Caco-2 (cell line): ENCODE data around the gene SCAF4. TPM values are rescaled to one million over a fixed set of nuclear protein-coding genes. Genes with fewer than 3 reads are reported as not detected.
"Not testable (repeated sequence)": the region's sequence is repeated elsewhere in the genome, so short reads cannot be mapped to it uniquely, and the experiment has no call there.

ENCODE experiments used
- BruUV-seq: library from RNA; stranded (reverse); fragments of 400-500 nt; replicated peaks from 2 replicates; lab custom pipeline; 2021; lab: Mats Ljungman, UMichigan
- CTCF ChIA-PET: fragments of 300-600 bp; sonication (Branson Sonifier 250); formaldehyde crosslinking; loops from one replicate; lab custom pipeline; 2022; ENCODE audit warnings: antibody characterized with exemption; lab: Charles Lee
- POLR2A ChIA-PET: fragments of 300-600 bp; sonication (Branson Sonifier 250); formaldehyde crosslinking; loops from one replicate; lab custom pipeline; 2022; ENCODE audit warnings: antibody characterized with exemption; lab: Charles Lee
- DNase-seq, 2 experiments: peaks; one replicate each; pipeline versions ENCODE4 v3.0.0 to v3.0.0-alpha.2; 2020 to 2022
- H3K27me3 ChIP-seq: replicated peaks from 2 replicates; pipeline ENCODE4 v1.6.0; 2011; ENCODE audit warnings: low read length; ENCODE audit not compliant: control insufficient read depth, insufficient read depth
- H3K36me3 ChIP-seq: 2 replicates; pipeline ENCODE4 v1.5.1; 2011; ENCODE audit warnings: low read length; ENCODE audit not compliant: control insufficient read depth, insufficient read depth
- H3K4me1 ChIP-seq: fragments of 250-450 bp; sonication (Bioruptor Pico); 2 replicates; pipeline ENCODE4 v1.5.1; 2020; ENCODE audit warnings: mild to moderate bottlenecking
- H3K4me3 ChIP-seq: 2 replicates; pipeline ENCODE4 v1.5.1; 2011; ENCODE audit warnings: low read depth, mild to moderate bottlenecking, control low read depth, low read length
- H3K9me3 ChIP-seq: fragments of 250-450 bp; sonication (Bioruptor Pico); 2 replicates; pipeline ENCODE4 v1.5.1; 2020; ENCODE audit warnings: mild to moderate bottlenecking, moderate library complexity
- H3K27ac Mint-ChIP-seq: one replicate; pipeline ENCODE4 v1.8.0; 2022; ENCODE audit warnings: mixed read lengths; ENCODE audit not compliant: unreplicated experiment
- H3K27me3 Mint-ChIP-seq: one replicate; pipeline ENCODE4 v1.8.0; 2022; ENCODE audit warnings: mixed read lengths; ENCODE audit not compliant: insufficient read depth, unreplicated experiment
- H3K36me3 Mint-ChIP-seq: one replicate; pipeline ENCODE4 v1.8.0; 2022; ENCODE audit warnings: mild to moderate bottlenecking, mixed read lengths; ENCODE audit not compliant: insufficient read depth, unreplicated experiment
- H3K4me1 Mint-ChIP-seq: one replicate; pipeline ENCODE4 v1.8.0; 2022; ENCODE audit warnings: low read depth, mixed read lengths; ENCODE audit not compliant: unreplicated experiment
- H3K4me3 Mint-ChIP-seq: one replicate; pipeline ENCODE4 v1.8.0; 2022; ENCODE audit warnings: mild to moderate bottlenecking, moderate library complexity, mixed read lengths; ENCODE audit not compliant: unreplicated experiment
- H3K9me3 Mint-ChIP-seq: one replicate; pipeline ENCODE4 v1.8.0; 2022; ENCODE audit warnings: mixed read lengths; ENCODE audit not compliant: unreplicated experiment
- intact Hi-C: fragments of 100-400 bp; cut with micrococcal nuclease; formaldehyde crosslinking; loops from one replicate; pipeline ENCODE4 v1.10.0; 2022; ENCODE audit not compliant: unreplicated experiment
- total RNA-seq: library from RNA; stranded (reverse); gene quantifications from 2 replicates; pipeline ENCODE4 v1.2.3, GENCODE V29; 2022
- TF ChIP-seq, protein P1 (sequence below), 2 experiments: fragments of 200-600 bp in 1 of 2; IDR thresholded peaks; 1 replicate in 1 of 2; 2 replicates in 1 of 2; pipeline versions ENCODE4 v1.5.1 to v1.8.0; 2011 to 2022; ENCODE audit warnings: antibody characterized with exemption in 1 of 2, control low read depth in 1 of 2, inconsistent platforms in 1 of 2, low read depth in 1 of 2, low read length in 1 of 2, mild to moderate bottlenecking in 1 of 2, moderate library complexity in 1 of 2; ENCODE audit not compliant: insufficient read depth in 1 of 2, severe bottlenecking in 1 of 2, unreplicated experiment in 1 of 2

SCAF4 gene
- total RNA-seq, 1 experiment from 2014 or later = 50.2 TPM

DNA sequence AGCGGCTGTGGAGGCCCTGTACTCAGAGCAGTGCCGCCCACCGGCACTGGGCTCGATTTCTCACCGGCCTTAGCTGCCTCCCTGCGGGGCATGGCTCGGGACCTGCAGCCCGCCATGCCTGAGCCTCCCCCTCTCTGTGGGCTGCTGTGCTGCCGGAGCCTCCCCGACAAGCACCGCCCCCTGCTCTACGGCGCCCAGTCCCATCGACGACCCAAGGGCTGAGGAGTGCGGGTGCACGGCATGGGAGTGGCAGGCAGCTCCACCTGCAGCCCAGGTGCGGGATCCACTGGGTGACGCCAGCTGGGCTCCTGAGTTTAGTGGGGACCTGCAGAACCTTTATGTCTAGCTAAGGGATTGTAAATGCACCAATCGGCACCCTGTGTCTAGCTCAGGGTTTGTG, 77.6 kb downstream of the SCAF4 start:
- H3K36me3 Mint-ChIP-seq = peaks cover 4% of the 10 kb centered on the region
- peaks cover 7% of the 10 kb centered on the region for H3K4me1 Mint-ChIP-seq
- Histone ChIP-seq H3K27me3 (no peaks in the 10 kb centered on the region), H3K4me3 (no peak overlapping the region), H3K4me1 (no peaks in the 10 kb centered on the region), H3K9me3 (no peaks in the 10 kb centered on the region), H3K36me3 (no peaks in the 10 kb centered on the region)
- no peaks in the 10 kb centered on the region for H3K27me3 Mint-ChIP-seq
- intact Hi-C loops = no loop called here
- CTCF ChIA-PET = no interaction called here
- H3K9me3 Mint-ChIP-seq = peaks cover 9% of the 10 kb centered on the region
- POLR2A ChIA-PET = no interaction called here
- no peak overlapping the region for H3K4me3 Mint-ChIP-seq
- H3K27ac Mint-ChIP-seq = no peak overlapping the region
- DNase-seq = no peak
- BruUV-seq = no TSS peak
- TF ChIP-seq, protein P1, sequence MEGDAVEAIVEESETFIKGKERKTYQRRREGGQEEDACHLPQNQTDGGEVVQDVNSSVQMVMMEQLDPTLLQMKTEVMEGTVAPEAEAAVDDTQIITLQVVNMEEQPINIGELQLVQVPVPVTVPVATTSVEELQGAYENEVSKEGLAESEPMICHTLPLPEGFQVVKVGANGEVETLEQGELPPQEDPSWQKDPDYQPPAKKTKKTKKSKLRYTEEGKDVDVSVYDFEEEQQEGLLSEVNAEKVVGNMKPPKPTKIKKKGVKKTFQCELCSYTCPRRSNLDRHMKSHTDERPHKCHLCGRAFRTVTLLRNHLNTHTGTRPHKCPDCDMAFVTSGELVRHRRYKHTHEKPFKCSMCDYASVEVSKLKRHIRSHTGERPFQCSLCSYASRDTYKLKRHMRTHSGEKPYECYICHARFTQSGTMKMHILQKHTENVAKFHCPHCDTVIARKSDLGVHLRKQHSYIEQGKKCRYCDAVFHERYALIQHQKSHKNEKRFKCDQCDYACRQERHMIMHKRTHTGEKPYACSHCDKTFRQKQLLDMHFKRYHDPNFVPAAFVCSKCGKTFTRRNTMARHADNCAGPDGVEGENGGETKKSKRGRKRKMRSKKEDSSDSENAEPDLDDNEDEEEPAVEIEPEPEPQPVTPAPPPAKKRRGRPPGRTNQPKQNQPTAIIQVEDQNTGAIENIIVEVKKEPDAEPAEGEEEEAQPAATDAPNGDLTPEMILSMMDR (IDR thresholded peaks at IDR 0.05; ENCODE audit: insufficient read depth in 1 of 2, low read depth in 1 of 2, low read length in 1 of 2, severe bottlenecking in 1 of 2, unreplicated experiment in 1 of 2) = no peak

DNA sequence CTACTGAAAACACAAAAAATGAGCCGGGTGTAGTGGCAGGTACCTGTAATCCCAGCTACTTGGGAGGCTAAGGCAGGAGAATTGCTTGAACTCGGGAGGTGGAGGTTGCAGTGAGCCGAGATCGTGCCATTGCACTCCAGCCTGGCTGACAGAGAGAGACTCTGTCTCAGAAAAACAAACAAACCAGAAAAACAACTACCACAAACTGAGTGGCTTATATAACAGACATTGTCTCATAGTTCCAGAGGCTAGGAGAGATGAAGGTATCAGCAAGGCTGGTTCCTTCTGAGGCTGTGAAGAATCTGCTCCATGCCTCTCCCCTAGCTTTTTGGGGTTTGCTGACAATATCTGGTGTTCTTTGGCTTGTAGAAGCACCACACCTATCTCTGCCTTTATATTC, 80.4 kb downstream of the SCAF4 start:
- H3K4me3 Mint-ChIP-seq, H3K4me1 Mint-ChIP-seq, POLR2A ChIA-PET, H3K36me3 Mint-ChIP-seq, intact Hi-C loops, H3K27me3 ChIP-seq, H3K27ac Mint-ChIP-seq, H3K36me3 ChIP-seq, DNase-seq, H3K4me1 ChIP-seq, H3K9me3 ChIP-seq, H3K27me3 Mint-ChIP-seq, CTCF ChIA-PET, H3K4me3 ChIP-seq, BruUV-seq: not testable (repeated sequence)
- H3K9me3 Mint-ChIP-seq = peaks cover 10% of the 10 kb centered on the region

DNA sequence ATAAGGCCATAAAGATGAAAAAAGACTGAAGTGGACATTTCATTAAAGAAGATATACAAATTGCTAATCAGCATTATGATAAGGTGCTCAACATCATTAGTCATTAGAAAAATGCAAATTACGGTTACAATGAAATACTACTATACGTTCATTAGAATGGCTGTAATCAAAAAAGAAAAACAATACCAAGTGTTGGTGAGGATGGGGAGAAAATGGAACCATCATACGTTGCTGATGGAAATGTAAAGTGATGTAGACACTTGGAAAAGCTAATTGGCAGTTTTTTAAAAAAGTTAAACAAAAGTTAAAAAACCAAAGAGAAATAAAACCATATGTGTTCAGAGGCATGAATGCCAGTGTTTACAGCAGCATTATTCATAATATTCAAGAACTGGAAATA, 81.0 kb downstream of the SCAF4 start:
- no peaks in the 10 kb centered on the region for H3K4me1 Mint-ChIP-seq
- Histone ChIP-seq H3K27me3 (no peaks in the 10 kb centered on the region), H3K36me3 (no peaks in the 10 kb centered on the region), H3K4me1 (no peaks in the 10 kb centered on the region), H3K9me3 (no peaks in the 10 kb centered on the region), H3K4me3 (no peak overlapping the region)
- H3K4me3 Mint-ChIP-seq = no peak overlapping the region
- no TSS peak for BruUV-seq
- intact Hi-C loops = no loop called here
- no peaks in the 10 kb centered on the region for H3K27me3 Mint-ChIP-seq
- ChIA-PET CTCF (no interaction called here), POLR2A (no interaction called here)
- peaks cover 16% of the 10 kb centered on the region for H3K9me3 Mint-ChIP-seq
- no peak for DNase-seq
- H3K27ac Mint-ChIP-seq = no peak overlapping the region
- TF ChIP-seq, protein P1 (IDR thresholded peaks at IDR 0.05; ENCODE audit: insufficient read depth in 1 of 2, low read depth in 1 of 2, low read length in 1 of 2, severe bottlenecking in 1 of 2, unreplicated experiment in 1 of 2) = no peak
- no peaks in the 10 kb centered on the region for H3K36me3 Mint-ChIP-seq

DNA sequence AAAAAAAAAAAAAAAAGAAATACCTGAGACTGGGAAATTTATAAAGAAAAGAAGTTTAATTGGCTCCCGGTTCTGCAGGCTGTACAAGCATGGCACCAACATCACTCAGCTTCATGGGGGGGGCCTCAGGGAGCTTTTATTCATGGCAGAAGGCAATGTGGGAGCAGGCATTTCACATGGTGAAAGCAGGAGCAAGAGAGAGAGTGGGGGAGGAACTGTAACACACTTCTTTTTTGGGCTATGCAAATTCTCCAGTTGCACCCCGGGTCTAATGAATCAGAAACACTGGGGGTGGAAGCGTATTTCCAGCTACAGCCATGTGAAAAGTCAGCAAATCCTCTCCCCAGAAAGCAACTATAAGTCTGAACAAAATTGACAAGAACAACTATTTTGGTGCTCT, 84.3 kb downstream of the SCAF4 start:
- Histone ChIP-seq H3K4me1 (no peaks in the 10 kb centered on the region), H3K36me3 (no peaks in the 10 kb centered on the region), H3K4me3 (no peak overlapping the region), H3K9me3 (no peaks in the 10 kb centered on the region), H3K27me3 (no peaks in the 10 kb centered on the region)
- intact Hi-C loops = no loop called here
- no peak overlapping the region for H3K4me3 Mint-ChIP-seq
- no peaks in the 10 kb centered on the region for H3K36me3 Mint-ChIP-seq
- peaks cover 18% of the 10 kb centered on the region for H3K9me3 Mint-ChIP-seq
- BruUV-seq = no TSS peak
- ChIA-PET POLR2A (interaction anchor here (0.6 kb wide), 1 partner anchor 11 kb away, joined by 3 read pairs; no protein-coding TSS in a partner anchor), CTCF (no interaction called here)
- H3K4me1 Mint-ChIP-seq = peaks cover 8% of the 10 kb centered on the region
- DNase-seq = no peak
- H3K27ac Mint-ChIP-seq = no peak overlapping the region
- TF ChIP-seq, protein P1 (IDR thresholded peaks at IDR 0.05; ENCODE audit: insufficient read depth in 1 of 2, low read depth in 1 of 2, low read length in 1 of 2, severe bottlenecking in 1 of 2, unreplicated experiment in 1 of 2) = no peak
- H3K27me3 Mint-ChIP-seq = no peaks in the 10 kb centered on the region
